NK-92 treated with Interleukin-12 subunit alpha and Interleukin-12 subunit beta, amount 100 ng/mL, for 24 hours (cell line): ENCODE data around the gene CYP27B1.
A peak's percentile ranks its signal among the peaks of the same experiment; 100 is the strongest.
"Not testable (repeated sequence)": the region's sequence is repeated elsewhere in the genome, so short reads cannot be mapped to it uniquely, and the experiment has no call there.

Experiments
- DNase-seq: peaks from one replicate; lab custom pipeline; 2025; lab: John Stamatoyannopoulos, UW

CYP27B1 gene

GRCh38 chr12:57782608-57783465, 16.0 kb upstream of the CYP27B1 start, which contains the start of gene TSFM:
TSS of gene TSFM (plus strand) at chr12:57782787. CDS start at chr12:57782802, 15 bp downstream.
- peak; percentile 80 for DNase-seq

- DNase-seq: no peak
Observed at GRCh38 chr12:57782243-57782607, 15.3 kb upstream of the CYP27B1 start.

- DNase-seq: no peak
Observed at GRCh38 chr12:57781801-57782200, 14.9 kb upstream of the CYP27B1 start.

- DNase-seq: no peak
Observed at GRCh38 chr12:57781244-57781643, 14.4 kb upstream of the CYP27B1 start.

GRCh38 chr12:57780284-57780897, 13.5 kb upstream of the CYP27B1 start:
- no peak for DNase-seq

- no peak for DNase-seq
Observed at GRCh38 chr12:57779736-57780135, 12.9 kb upstream of the CYP27B1 start.

- no peak for DNase-seq
Observed at GRCh38 chr12:57777911-57778310, 11.0 kb upstream of the CYP27B1 start.

- no peak for DNase-seq
Observed at GRCh38 chr12:57777367-57777766, 10.5 kb upstream of the CYP27B1 start.

- no peak for DNase-seq
Observed at GRCh38 chr12:57776247-57776587, 9.3 kb upstream of the CYP27B1 start.

- no peak for DNase-seq
Observed at GRCh38 chr12:57775563-57776246, 8.8 kb upstream of the CYP27B1 start.

- DNase-seq: no peak
Observed at GRCh38 chr12:57775044-57775443, 8.2 kb upstream of the CYP27B1 start.

- not testable (repeated sequence) for DNase-seq
Observed at GRCh38 chr12:57774634-57775033, 7.8 kb upstream of the CYP27B1 start.

GRCh38 chr12:57772429-57773322, 5.8 kb upstream of the CYP27B1 start, which contains the start of gene EEF1AKMT3:
TSS of gene EEF1AKMT3 (plus strand) at chr12:57772614. CDS start at chr12:57772725, 111 bp downstream.
- peak; percentile 37 for DNase-seq

- peak; percentile 88 for DNase-seq
Observed at GRCh38 chr12:57771873-57772428, 5.1 kb upstream of the CYP27B1 start, which contains the start of gene METTL1. TSS of gene METTL1 (minus strand) at chr12:57772105. CDS start at chr12:57772083, 22 bp downstream.

GRCh38 chr12:57771236-57771872, 4.5 kb upstream of the CYP27B1 start:
- peak; percentile 80 for DNase-seq

- no peak for DNase-seq
Observed at GRCh38 chr12:57770734-57771133, 3.9 kb upstream of the CYP27B1 start.

- DNase-seq: no peak
Observed at GRCh38 chr12:57769594-57769993, 2.7 kb upstream of the CYP27B1 start.

GRCh38 chr12:57767876-57768275, 998 bp upstream of the CYP27B1 start:
- DNase-seq: no peak

- no peak for DNase-seq
Observed at GRCh38 chr12:57767305-57767698, 424 bp upstream of the CYP27B1 start.

GRCh38 chr12:57765698-57766463, 997 bp downstream of the CYP27B1 start:
- DNase-seq: no peak
